Hepatocyte (in vitro differentiated cells): Measurements from ENCODE around the gene GNAL.

Experiments used
- EZH2 ChIP-seq: fragments of 200-600 bp; sonication (generic); IDR thresholded peaks from 2 replicates; pipeline ENCODE4 v1.6.1; 2016; ENCODE audit warnings: antibody characterized with exemption, mild to moderate bottlenecking, borderline replicate concordance
- EZH2phosphoT487 ChIP-seq: fragments of 200-600 bp; sonication (generic); IDR thresholded peaks from one replicate; pipeline ENCODE4 v1.6.1; 2018; ENCODE audit warnings: antibody characterized with exemption, mild to moderate bottlenecking, low read depth, moderate library complexity; ENCODE audit not compliant: unreplicated experiment, severe bottlenecking
- TF ChIP-seq, protein P1 (sequence below): fragments of 200-600 bp; sonication (generic); IDR thresholded peaks from 2 replicates; pipeline ENCODE4 v1.5.1; 2016; ENCODE audit warnings: antibody characterized with exemption, mild to moderate bottlenecking; ENCODE audit not compliant: poor library complexity

GRCh38 chr18:11663439-11664029 lies 25.5 kb upstream of the GNAL start:
- TF ChIP-seq, protein P1, sequence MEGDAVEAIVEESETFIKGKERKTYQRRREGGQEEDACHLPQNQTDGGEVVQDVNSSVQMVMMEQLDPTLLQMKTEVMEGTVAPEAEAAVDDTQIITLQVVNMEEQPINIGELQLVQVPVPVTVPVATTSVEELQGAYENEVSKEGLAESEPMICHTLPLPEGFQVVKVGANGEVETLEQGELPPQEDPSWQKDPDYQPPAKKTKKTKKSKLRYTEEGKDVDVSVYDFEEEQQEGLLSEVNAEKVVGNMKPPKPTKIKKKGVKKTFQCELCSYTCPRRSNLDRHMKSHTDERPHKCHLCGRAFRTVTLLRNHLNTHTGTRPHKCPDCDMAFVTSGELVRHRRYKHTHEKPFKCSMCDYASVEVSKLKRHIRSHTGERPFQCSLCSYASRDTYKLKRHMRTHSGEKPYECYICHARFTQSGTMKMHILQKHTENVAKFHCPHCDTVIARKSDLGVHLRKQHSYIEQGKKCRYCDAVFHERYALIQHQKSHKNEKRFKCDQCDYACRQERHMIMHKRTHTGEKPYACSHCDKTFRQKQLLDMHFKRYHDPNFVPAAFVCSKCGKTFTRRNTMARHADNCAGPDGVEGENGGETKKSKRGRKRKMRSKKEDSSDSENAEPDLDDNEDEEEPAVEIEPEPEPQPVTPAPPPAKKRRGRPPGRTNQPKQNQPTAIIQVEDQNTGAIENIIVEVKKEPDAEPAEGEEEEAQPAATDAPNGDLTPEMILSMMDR, result no peak
- TF ChIP-seq EZH2, result no peak
- TF ChIP-seq EZH2phosphoT487, result no peak
